ENCODE data around the gene ZNF490. TPM values are rescaled to one million over a fixed set of nuclear protein-coding genes. Genes with fewer than 3 reads are reported as not detected.

Gene ZNF490
- polyA plus RNA-seq, 3 donors: 2.3 to 4.2 (median 2.7) TPM

GRCh38 chr19:12546068-12546467 lies 64.5 kb downstream of the ZNF490 start:
- no peak overlapping the region for H3K4me2 ChIP-seq (replicated peaks; ENCODE audit: extremely low read depth, low read length, poor library complexity, severe bottlenecking)
- Mint-ChIP-seq H3K27ac (no peak overlapping the region), H3K27me3 (ENCODE audit: low read depth in 3 of 3) (peaks cover 0 to 5% (median 0%) of the 10 kb centered on the region in 3 donors), H3K9me3 (peaks cover 36 to 72% (median 58%) of the 10 kb centered on the region in 7 donors), H3K36me3 (peaks cover 44 to 71% of the 10 kb centered on the region in 2 donors), H3K4me1 (peaks cover 31% of the 10 kb centered on the region), H3K4me3 (no peak overlapping the region)
- H3K27me3 ChIP-seq (ENCODE audit: control insufficient read depth in 2 of 2, insufficient read depth in 2 of 2, low read length in 2 of 2): no peaks in the 10 kb centered on the region
- WGBS (ENCODE audit: insufficient coverage): 98% methylated on average over 5 of the region's 5 CpGs
- peaks cover 98% of the 10 kb centered on the region for H3K79me2 ChIP-seq (ENCODE audit: insufficient read depth, low read length)
- no peak overlapping the region for H2AFZ ChIP-seq (ENCODE audit: insufficient read depth, low read depth, low read length, poor library complexity, severe bottlenecking)
- H3K9me3 ChIP-seq (replicated peaks in 1 of 2; ENCODE audit: control insufficient read depth in 1 of 2, insufficient read depth in 1 of 2, low read length in 2 of 2): peaks cover 54 to 67% of the 10 kb centered on the region in 2 donors
- H3K4me1 ChIP-seq (ENCODE audit: control insufficient read depth in 1 of 2, insufficient read depth in 2 of 2, low read length in 2 of 2): peaks cover 9 to 22% of the 10 kb centered on the region in 2 donors
- H4K20me1 ChIP-seq (ENCODE audit: insufficient read depth, low read length): peaks cover 15% of the 10 kb centered on the region
- intact Hi-C loops (cut with micrococcal nuclease): no loop called here
- no peak overlapping the region for H3K27ac ChIP-seq (ENCODE audit: low read depth in 1 of 2, low read length in 2 of 2)
- H3K4me3 ChIP-seq (replicated peaks in 1 of 3; ENCODE audit: low read depth in 2 of 3, low read length in 3 of 3): no peak overlapping the region
- no peak overlapping the region for H3K9ac ChIP-seq (ENCODE audit: insufficient read depth, low read length, poor library complexity, severe bottlenecking)
- H3K36me3 ChIP-seq (replicated peaks in 1 of 2; ENCODE audit: control insufficient read depth in 1 of 2, insufficient read depth in 2 of 2, low read length in 2 of 2): peaks cover 3 to 76% of the 10 kb centered on the region in 2 donors
- TF ChIP-seq CTCF (IDR thresholded peaks at IDR 0.05): no peak
- DNase-seq: no peak

DNA sequence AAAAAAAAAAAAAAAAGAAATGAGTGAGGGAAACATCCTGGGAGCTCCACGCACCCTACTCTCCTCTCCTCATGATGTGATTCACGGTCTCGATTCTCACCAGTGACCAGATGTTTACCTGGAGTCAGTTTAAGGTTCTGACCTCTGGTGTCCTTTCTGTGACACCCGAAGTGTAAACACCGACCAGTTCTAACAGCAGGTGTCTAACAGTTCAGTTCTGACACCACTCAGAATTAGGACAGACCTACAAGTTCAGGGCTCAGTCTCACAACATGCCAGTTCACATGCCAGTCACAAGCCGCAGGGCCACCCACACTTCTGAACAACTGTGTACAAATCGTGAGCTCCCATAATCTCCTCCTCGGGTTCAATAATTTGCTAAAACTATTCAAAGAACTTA lies 65.3 kb downstream of the ZNF490 start:
- no peak overlapping the region for H3K27ac Mint-ChIP-seq
- H3K27ac ChIP-seq (ENCODE audit: low read depth in 1 of 2, low read length in 2 of 2): no peak overlapping the region
- H3K27me3 ChIP-seq (ENCODE audit: control insufficient read depth in 2 of 2, insufficient read depth in 2 of 2, low read length in 2 of 2): no peaks in the 10 kb centered on the region
- WGBS (ENCODE audit: insufficient coverage): 93% methylated on average over 6 of the region's 8 CpGs
- no peak for TF ChIP-seq CTCF (IDR thresholded peaks at IDR 0.05)
- H4K20me1 ChIP-seq (ENCODE audit: insufficient read depth, low read length): peaks cover 15% of the 10 kb centered on the region
- no peak overlapping the region for H3K4me2 ChIP-seq (replicated peaks; ENCODE audit: extremely low read depth, low read length, poor library complexity, severe bottlenecking)
- no peak overlapping the region for H3K4me3 ChIP-seq (replicated peaks in 1 of 3; ENCODE audit: low read depth in 2 of 3, low read length in 3 of 3)
- peaks cover 98% of the 10 kb centered on the region for H3K79me2 ChIP-seq (ENCODE audit: insufficient read depth, low read length)
- H3K9me3 Mint-ChIP-seq: peaks cover 41 to 80% (median 66%) of the 10 kb centered on the region in 7 donors
- DNase-seq: no peak
- peaks cover 7 to 84% of the 10 kb centered on the region in 2 donors for H3K36me3 ChIP-seq (replicated peaks in 1 of 2; ENCODE audit: control insufficient read depth in 1 of 2, insufficient read depth in 2 of 2, low read length in 2 of 2)
- H3K4me1 Mint-ChIP-seq: peaks cover 27% of the 10 kb centered on the region
- H3K27me3 Mint-ChIP-seq (ENCODE audit: low read depth in 3 of 3): peaks cover 0 to 5% (median 0%) of the 10 kb centered on the region in 3 donors
- H3K9ac ChIP-seq (ENCODE audit: insufficient read depth, low read length, poor library complexity, severe bottlenecking): no peak overlapping the region
- H3K36me3 Mint-ChIP-seq: peaks cover 49 to 79% of the 10 kb centered on the region in 2 donors
- peaks cover 58 to 75% of the 10 kb centered on the region in 2 donors for H3K9me3 ChIP-seq (replicated peaks in 1 of 2; ENCODE audit: control insufficient read depth in 1 of 2, insufficient read depth in 1 of 2, low read length in 2 of 2)
- intact Hi-C loops (cut with micrococcal nuclease): no loop called here
- H2AFZ ChIP-seq (ENCODE audit: insufficient read depth, low read depth, low read length, poor library complexity, severe bottlenecking): no peak overlapping the region
- H3K4me3 Mint-ChIP-seq: no peak overlapping the region
- H3K4me1 ChIP-seq (ENCODE audit: control insufficient read depth in 1 of 2, insufficient read depth in 2 of 2, low read length in 2 of 2): peaks cover 3 to 16% of the 10 kb centered on the region in 2 donors
